ENCODE data around the gene BTBD9. TPM values are rescaled to one million over a fixed set of nuclear protein-coding genes. Genes with fewer than 3 reads are reported as not detected.

The BTBD9 gene
- total RNA-seq, 2 donors from 2014 or later = 15.3 to 23.6 TPM

DNA sequence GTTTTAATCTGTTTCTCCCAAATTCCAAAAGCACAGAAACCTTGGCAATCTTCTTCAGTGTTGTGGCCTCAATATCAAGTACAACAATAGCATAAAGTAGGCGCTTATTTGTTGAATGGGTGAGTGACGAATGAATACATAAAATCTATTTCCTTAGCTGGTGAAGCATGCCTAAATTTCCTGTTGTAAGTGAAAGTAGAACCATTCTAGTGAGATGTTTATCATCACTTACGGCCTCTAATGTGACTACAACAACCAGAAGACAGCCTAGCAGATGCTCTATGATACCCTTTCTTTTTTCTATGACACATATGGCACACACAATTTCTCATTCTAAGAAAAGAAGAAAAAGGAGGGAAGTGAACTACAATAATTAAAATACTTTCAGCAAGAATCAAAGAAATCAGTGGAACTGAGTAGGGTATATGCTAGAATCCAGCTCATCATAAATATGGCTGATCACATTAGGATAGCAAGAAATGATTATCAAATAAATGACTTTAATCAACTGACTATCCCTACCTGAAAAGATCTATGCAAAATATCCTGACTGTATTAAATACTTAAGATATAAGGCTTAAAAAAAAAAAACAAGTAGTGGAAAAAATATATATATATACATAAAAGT lies 67.4 kb downstream of the BTBD9 start:
- H3K27ac ChIP-seq = no peak overlapping the region

GRCh38 chr6:38571721-38572120 lies 68.0 kb downstream of the BTBD9 start:
- Histone ChIP-seq H3K36me3 (no peaks in the 10 kb centered on the region), H3K9ac (ENCODE audit: low read depth in 2 of 2, low read length in 2 of 2) (no peak overlapping the region), H3K9me3 (no peaks in the 10 kb centered on the region), H3K27me3 (no peaks in the 10 kb centered on the region), H3K4me3 (no peak overlapping the region), H3K4me1 (no peaks in the 10 kb centered on the region), H3K27ac (no peak overlapping the region)
- intact Hi-C loops (cut with DNase I) = no loop called here
- no peak for DNase-seq
- no peak for TF ChIP-seq CTCF (IDR thresholded peaks at IDR 0.05)

More for the DNA sequence above, 67.4 kb downstream of the BTBD9 start:
- no peak for TF ChIP-seq CTCF (IDR thresholded peaks at IDR 0.05)
- Histone ChIP-seq H3K4me3 (no peak overlapping the region), H3K27me3 (no peaks in the 10 kb centered on the region), H3K9ac (ENCODE audit: low read depth in 2 of 2, low read length in 2 of 2) (no peak overlapping the region), H3K4me1 (no peaks in the 10 kb centered on the region), H3K9me3 (no peaks in the 10 kb centered on the region), H3K36me3 (no peaks in the 10 kb centered on the region)
- no peak for DNase-seq
- intact Hi-C loops (cut with DNase I) = no loop called here

- Histone ChIP-seq H3K27ac (no peak overlapping the region), H3K4me1 (no peaks in the 10 kb centered on the region), H3K9ac (ENCODE audit: low read depth in 2 of 2, low read length in 2 of 2) (no peak overlapping the region), H3K27me3 (no peaks in the 10 kb centered on the region), H3K9me3 (no peaks in the 10 kb centered on the region), H3K4me3 (no peak overlapping the region), H3K36me3 (no peaks in the 10 kb centered on the region)
- peak; percentile 24 for TF ChIP-seq CTCF (IDR thresholded peaks at IDR 0.05)
- intact Hi-C loops (cut with DNase I) = no loop called here
- DNase-seq = no peak
Measured at GRCh38 chr6:38570750-38571149, 69.0 kb downstream of the BTBD9 start.

DNA sequence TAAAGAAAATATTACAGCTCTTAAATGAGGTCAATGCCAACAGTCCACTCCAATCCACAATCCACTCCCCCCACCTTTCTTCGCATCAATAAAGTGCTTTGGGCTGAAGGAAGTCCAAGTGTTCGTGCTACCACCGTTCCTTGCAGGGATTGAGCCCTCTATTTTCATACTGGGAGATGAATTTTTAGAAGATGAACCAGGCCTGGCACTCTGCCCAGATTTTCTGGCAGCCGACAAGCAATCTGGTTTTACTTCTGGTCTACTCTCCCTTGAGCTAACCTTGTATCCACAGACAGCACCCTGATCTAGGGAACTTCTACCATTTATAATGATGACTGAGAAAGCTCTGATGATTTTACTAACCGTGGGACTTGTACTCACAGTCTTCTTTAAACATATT lies 72.3 kb downstream of the BTBD9 start:
- intact Hi-C loops (cut with DNase I) = no loop called here
- H3K4me1 ChIP-seq = no peaks in the 10 kb centered on the region
- no peaks in the 10 kb centered on the region for H3K36me3 ChIP-seq
- no peak overlapping the region for H3K4me3 ChIP-seq
- H3K27ac ChIP-seq = no peak overlapping the region
- H3K9me3 ChIP-seq = no peaks in the 10 kb centered on the region
- no peaks in the 10 kb centered on the region for H3K27me3 ChIP-seq
- TF ChIP-seq CTCF (IDR thresholded peaks at IDR 0.05) = no peak
- H3K9ac ChIP-seq (ENCODE audit: low read depth in 2 of 2, low read length in 2 of 2) = no peak overlapping the region
- DNase-seq = peak; percentile 30

- Histone ChIP-seq H3K9me3 (no peaks in the 10 kb centered on the region), H3K9ac (ENCODE audit: low read depth in 2 of 2, low read length in 2 of 2) (no peak overlapping the region), H3K27me3 (no peaks in the 10 kb centered on the region), H3K36me3 (no peaks in the 10 kb centered on the region), H3K4me3 (no peak overlapping the region), H3K27ac (no peak overlapping the region), H3K4me1 (no peaks in the 10 kb centered on the region)
- intact Hi-C loops (cut with DNase I) = no loop called here
- DNase-seq = no peak
- no peak for TF ChIP-seq CTCF (IDR thresholded peaks at IDR 0.05)
Measured at GRCh38 chr6:38566295-38567030, 73.3 kb downstream of the BTBD9 start.

Data from colonic mucosa (tissue), 4 donors.